Activated B cell treated with CpG ODN at 0.5 μM for 24 hours (primary cell): Measurements from ENCODE around the gene ADAMTS17. TPM values are rescaled to one million over a fixed set of nuclear protein-coding genes. Genes with fewer than 3 reads are reported as not detected.

Experiments
- ATAC-seq: fragments of 200-7000 bp; cut with Tn5 transposase; one replicate; pipeline ENCODE4 v1.10.0; 2021; ENCODE audit warnings: low read depth, mild to moderate bottlenecking, moderate library complexity
- CTCF ChIA-PET: fragments of 350-600 bp; sonication (Branson Sonifier 250); formaldehyde crosslinking; loops from one replicate; lab custom pipeline; 2021; ENCODE audit warnings: antibody characterized with exemption; lab: Charles Lee
- POLR2A ChIA-PET: fragments of 350-600 bp; sonication (Branson Sonifier 250); formaldehyde crosslinking; loops from one replicate; lab custom pipeline; 2021; ENCODE audit warnings: antibody characterized with exemption; lab: Charles Lee
- DNase-seq: peaks from one replicate; pipeline ENCODE4 v3.0.0; 2022
- H3K27ac Mint-ChIP-seq: one replicate; pipeline ENCODE4 v1.8.0; 2020; ENCODE audit warnings: mixed read lengths
- H3K27me3 Mint-ChIP-seq: one replicate; pipeline ENCODE4 v1.8.0; 2021; ENCODE audit warnings: mixed read lengths
- H3K36me3 Mint-ChIP-seq: one replicate; pipeline ENCODE4 v1.8.0; 2021; ENCODE audit warnings: low read depth, mixed read lengths
- H3K4me1 Mint-ChIP-seq: one replicate; pipeline ENCODE4 v1.8.0; 2021; ENCODE audit warnings: mixed read lengths
- H3K4me3 Mint-ChIP-seq: one replicate; pipeline ENCODE4 v1.8.0; 2020; ENCODE audit warnings: mild to moderate bottlenecking, mixed read lengths
- H3K9me3 Mint-ChIP-seq: one replicate; pipeline ENCODE4 v1.8.0; 2020; ENCODE audit warnings: mixed read lengths
- intact Hi-C: fragments of 100-400 bp; cut with micrococcal nuclease; formaldehyde crosslinking; loops from one replicate; pipeline ENCODE4 v1.15.1; 2024
- total RNA-seq: library from RNA; stranded (reverse); gene quantifications from 2 replicates; pipeline ENCODE4 v1.2.3, GENCODE V29; 2022
- TF ChIP-seq, protein P1 (sequence below): fragments of 200-600 bp; IDR thresholded peaks from one replicate; pipeline ENCODE4 v1.8.0; 2022; ENCODE audit warnings: antibody characterized with exemption, mild to moderate bottlenecking

Gene ADAMTS17
- total RNA-seq, 1 donor from 2014 or later, result 1.6 TPM

DNA sequence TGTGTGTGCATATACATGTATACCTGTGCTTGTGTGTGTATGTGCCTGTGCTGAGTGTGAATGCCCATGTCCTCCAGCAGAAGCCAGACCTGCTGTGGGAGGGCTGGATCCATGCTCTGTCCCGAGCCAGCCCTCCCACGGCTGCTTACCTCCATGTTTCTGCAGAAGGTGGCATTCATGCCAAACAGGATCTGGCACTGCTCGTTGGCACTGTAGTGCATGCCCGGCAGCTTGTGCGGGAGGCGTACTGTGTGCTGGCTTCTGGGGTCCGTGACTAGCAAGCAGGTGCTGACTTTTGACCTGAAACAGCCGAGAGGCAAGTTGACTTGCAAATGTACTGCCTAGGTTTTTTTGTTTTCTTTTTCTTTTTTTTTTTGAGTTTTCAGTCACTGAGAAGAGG, 189.3 kb downstream of the ADAMTS17 start:
- intact Hi-C loops, result no loop called here
- Mint-ChIP-seq H3K9me3 (peaks cover 20% of the 10 kb centered on the region), H3K36me3 (no peaks in the 10 kb centered on the region), H3K27me3 (no peaks in the 10 kb centered on the region), H3K4me1 (no peaks in the 10 kb centered on the region), H3K4me3 (no peak overlapping the region), H3K27ac (no peak overlapping the region)
- ATAC-seq (no peak), DNase-seq (no peak)
- TF ChIP-seq, protein P1, sequence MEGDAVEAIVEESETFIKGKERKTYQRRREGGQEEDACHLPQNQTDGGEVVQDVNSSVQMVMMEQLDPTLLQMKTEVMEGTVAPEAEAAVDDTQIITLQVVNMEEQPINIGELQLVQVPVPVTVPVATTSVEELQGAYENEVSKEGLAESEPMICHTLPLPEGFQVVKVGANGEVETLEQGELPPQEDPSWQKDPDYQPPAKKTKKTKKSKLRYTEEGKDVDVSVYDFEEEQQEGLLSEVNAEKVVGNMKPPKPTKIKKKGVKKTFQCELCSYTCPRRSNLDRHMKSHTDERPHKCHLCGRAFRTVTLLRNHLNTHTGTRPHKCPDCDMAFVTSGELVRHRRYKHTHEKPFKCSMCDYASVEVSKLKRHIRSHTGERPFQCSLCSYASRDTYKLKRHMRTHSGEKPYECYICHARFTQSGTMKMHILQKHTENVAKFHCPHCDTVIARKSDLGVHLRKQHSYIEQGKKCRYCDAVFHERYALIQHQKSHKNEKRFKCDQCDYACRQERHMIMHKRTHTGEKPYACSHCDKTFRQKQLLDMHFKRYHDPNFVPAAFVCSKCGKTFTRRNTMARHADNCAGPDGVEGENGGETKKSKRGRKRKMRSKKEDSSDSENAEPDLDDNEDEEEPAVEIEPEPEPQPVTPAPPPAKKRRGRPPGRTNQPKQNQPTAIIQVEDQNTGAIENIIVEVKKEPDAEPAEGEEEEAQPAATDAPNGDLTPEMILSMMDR, result no peak
- CTCF ChIA-PET, result no interaction called here
- POLR2A ChIA-PET, result no interaction called here

GRCh38 chr15:100150906-100151305, 190.9 kb downstream of the ADAMTS17 start:
- intact Hi-C loops, result no loop called here
- Mint-ChIP-seq H3K36me3 (no peaks in the 10 kb centered on the region), H3K4me1 (no peaks in the 10 kb centered on the region), H3K27ac (no peak overlapping the region), H3K4me3 (no peak overlapping the region), H3K9me3 (peaks cover 24% of the 10 kb centered on the region), H3K27me3 (no peaks in the 10 kb centered on the region)
- DNase-seq (no peak), ATAC-seq (no peak)
- TF ChIP-seq, protein P1, result no peak
- ChIA-PET CTCF (no interaction called here), POLR2A (no interaction called here)

DNA sequence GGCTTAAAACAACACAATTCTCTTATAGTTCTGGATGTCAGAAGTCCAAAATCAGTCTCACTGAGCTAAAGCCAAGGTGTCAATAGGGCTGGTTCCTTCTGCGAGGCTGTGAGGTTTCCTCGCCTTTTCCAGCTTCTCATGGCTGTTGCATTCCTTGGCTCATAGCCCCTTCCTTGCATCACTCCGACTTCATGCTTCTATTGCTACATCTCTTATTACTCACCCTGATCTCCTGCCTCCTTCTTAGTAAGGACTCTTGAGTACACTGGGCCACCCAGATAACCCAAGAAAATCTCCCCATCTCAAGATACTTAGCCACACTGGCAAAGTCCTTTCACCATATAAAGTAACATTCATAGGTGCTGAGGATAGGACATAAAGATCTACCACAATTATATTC, 193.9 kb downstream of the ADAMTS17 start:
- no peak for DNase-seq
- H3K4me1 Mint-ChIP-seq, result no peaks in the 10 kb centered on the region
- intact Hi-C loops, result no loop called here
- peaks cover 24% of the 10 kb centered on the region for H3K9me3 Mint-ChIP-seq
- no peak overlapping the region for H3K4me3 Mint-ChIP-seq
- ChIA-PET CTCF (no interaction called here), POLR2A (no interaction called here)
- TF ChIP-seq, protein P1, result no peak
- no peaks in the 10 kb centered on the region for H3K27me3 Mint-ChIP-seq
- H3K27ac Mint-ChIP-seq, result no peak overlapping the region
- ATAC-seq, result no peak
- no peaks in the 10 kb centered on the region for H3K36me3 Mint-ChIP-seq

GRCh38 chr15:100143378-100143777, 198.4 kb downstream of the ADAMTS17 start:
- ChIA-PET POLR2A (no interaction called here), CTCF (no interaction called here)
- intact Hi-C loops, result no loop called here

GRCh38 chr15:100141311-100142001, 200.3 kb downstream of the ADAMTS17 start:
- Mint-ChIP-seq H3K27me3 (peaks cover 3% of the 10 kb centered on the region), H3K4me1 (no peaks in the 10 kb centered on the region), H3K27ac (no peak overlapping the region), H3K4me3 (no peak overlapping the region), H3K9me3 (peaks cover 3% of the 10 kb centered on the region), H3K36me3 (no peaks in the 10 kb centered on the region)
- no peak for DNase-seq
- intact Hi-C loops, result no loop called here
- TF ChIP-seq, protein P1, result no peak
- no peak for ATAC-seq
- ChIA-PET POLR2A (no interaction called here), CTCF (no interaction called here)

More at GRCh38 chr15:100143378-100143777, 198.4 kb downstream of the ADAMTS17 start:
- TF ChIP-seq, protein P1, result no peak
- no peak for ATAC-seq
- Mint-ChIP-seq H3K27ac (no peak overlapping the region), H3K36me3 (no peaks in the 10 kb centered on the region), H3K4me1 (no peaks in the 10 kb centered on the region), H3K27me3 (peaks cover 3% of the 10 kb centered on the region), H3K4me3 (no peak overlapping the region), H3K9me3 (peaks cover 15% of the 10 kb centered on the region)
- no peak for DNase-seq
